A172 (cell line): ENCODE data around the gene CLSTN2. TPM values are rescaled to one million over a fixed set of nuclear protein-coding genes. Genes with fewer than 3 reads are reported as not detected.

Experiments used
- DNase-seq: peaks from one replicate; pipeline ENCODE4 v3.0.0-alpha.2; 2015; ENCODE audit warnings: low spot score
- total RNA-seq: library from RNA; depleted of rRNA; stranded (reverse); fragments of >200 nt; shearing (Covaris generic); gene quantifications from 2 replicates; pipeline ENCODE4 v1.2.3, GENCODE V29; 2014

CLSTN2 gene
- total RNA-seq, 1 experiment from 2014 or later, result 1.1 TPM

DNA sequence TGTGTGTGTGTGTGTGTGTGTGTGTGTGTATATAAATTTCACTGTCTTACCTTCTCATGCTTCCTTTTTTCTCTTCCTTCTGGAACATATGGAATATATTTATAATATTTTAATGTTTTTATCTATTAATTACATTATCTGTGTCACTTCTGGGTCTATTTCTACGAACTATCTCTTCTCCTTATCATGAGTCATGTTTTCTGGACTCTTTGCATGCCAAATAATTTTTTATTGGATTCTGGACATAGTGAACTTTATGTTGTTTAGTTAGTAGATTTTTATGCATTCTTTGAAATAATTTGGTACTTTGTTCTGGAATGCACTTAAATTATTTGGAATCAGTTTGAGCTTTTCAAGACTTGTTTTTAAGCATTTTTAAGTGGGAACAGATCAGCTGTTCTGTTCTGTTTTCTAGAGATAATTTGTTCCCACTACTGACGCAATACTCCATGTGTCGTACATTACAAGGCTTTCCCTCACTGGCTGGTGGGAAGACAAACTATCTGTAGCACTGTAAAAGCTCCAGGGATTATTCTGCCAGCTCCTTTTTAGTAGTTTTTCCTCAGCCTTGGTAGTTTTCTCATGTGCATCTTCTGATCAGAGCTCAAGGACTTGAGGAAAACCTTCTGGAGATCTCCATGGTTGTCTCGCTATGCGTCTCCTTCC lies 302.0 kb downstream of the CLSTN2 start:
- DNase-seq, result no peak

DNA sequence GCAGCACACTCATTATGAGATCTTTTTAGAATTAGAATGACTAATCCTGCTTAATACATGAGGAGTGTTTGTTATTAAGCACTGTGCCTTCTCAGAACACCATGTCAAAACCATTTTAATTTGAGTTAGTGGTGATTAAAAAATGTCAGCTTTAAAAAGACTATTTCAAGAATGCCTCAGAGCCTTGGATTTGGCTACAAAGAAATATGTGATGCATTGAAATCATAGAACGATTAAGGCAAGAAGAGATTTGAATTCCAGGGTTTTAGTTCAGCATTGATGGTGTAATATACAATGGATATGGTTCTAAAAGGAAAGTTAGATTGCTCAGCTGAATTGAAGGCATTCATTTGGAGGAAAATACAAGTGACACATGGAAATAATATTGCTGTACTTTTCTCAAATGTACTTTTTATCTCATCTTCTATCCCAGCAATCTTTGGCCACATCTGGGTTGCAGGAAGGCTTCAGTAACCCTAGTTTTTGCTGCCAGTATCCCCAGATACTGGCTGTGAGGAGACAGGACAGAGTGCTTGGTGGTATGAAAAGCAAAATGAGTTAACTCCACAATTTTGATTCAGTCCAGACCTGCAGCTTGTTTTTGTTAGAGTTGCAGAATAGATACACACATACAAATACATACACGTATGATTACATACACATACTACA lies 303.8 kb downstream of the CLSTN2 start:
- no peak for DNase-seq

DNA sequence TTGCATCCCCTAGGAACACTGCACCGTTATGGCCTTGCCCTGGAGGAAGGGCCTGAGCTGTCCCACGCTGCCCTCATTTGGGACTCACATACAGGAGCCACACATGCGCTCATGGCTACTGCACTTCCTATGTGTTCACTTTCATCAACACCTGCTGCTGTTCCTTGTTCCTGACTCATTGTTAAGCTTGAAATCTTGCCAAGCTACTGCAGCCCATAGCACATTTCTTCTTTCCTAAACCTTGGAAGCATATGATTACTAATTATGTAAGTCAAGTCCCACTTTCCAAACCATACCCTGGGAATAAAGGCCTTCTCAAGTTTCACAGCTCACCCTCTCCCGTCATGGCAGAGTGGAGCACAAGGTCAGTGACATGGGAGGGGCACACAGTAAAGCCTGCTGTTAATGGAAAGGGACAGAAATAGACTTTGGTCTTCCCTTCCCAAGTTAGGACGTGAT lies 307.9 kb downstream of the CLSTN2 start:
- DNase-seq, result peak; percentile 58

DNA sequence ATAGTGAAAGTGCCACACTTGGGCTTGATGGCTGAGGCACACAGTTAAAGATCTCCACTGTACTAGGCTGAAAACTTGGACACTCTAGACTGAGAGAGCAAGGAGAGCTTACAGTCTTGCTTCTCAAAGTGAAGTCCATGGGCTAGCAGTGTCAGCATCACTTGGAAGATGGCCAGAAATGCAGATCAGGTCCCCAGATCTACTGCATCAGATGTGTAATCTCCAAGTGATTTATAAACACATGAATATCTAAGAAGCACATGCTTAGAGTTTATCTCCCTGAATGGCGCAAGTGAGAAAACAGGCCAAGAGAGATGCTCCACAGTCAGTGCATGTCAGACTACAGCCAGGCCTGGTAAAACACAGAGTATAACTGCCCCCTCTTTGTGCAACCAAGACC lies 308.6 kb downstream of the CLSTN2 start:
- DNase-seq, result no peak

DNA sequence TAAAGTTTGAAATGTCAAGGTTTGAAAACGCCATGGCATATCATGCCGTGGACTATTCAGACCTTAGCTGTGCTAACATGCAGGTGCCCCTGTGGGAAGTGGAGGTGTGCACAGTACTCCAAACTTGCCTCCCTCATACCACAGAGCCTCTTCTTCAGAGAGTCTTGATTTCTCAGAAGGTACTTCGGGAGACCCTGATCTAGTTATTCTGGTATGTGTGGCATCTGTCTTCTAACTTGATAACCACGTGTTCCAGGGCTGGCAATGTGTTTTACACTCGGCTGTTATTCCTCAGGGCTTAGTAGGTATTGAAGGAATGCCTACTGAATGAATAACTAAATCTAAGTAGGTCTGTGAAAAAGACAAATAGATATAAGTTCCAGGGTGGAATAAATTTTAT lies 309.9 kb downstream of the CLSTN2 start:
- peak; percentile 20 for DNase-seq

DNA sequence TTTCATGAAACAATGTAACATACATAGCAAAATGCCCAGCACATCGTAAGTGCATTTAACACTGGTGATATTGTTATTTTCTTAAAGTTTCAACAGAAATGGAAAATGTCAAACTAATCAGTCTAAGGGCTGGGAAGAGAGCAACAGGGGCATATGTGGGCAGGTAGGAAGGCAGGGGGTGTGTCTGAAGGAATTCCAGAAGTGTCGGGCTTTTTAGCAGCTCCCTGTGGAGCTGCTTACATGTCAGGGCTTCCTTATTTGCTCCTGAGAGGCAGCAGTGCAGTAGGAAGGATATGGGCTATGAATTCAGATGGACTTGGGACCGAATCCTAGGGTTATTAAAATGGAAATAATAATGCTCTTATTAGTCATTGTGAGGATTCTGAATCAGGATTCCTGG lies 311.6 kb downstream of the CLSTN2 start:
- DNase-seq, result no peak

DNA sequence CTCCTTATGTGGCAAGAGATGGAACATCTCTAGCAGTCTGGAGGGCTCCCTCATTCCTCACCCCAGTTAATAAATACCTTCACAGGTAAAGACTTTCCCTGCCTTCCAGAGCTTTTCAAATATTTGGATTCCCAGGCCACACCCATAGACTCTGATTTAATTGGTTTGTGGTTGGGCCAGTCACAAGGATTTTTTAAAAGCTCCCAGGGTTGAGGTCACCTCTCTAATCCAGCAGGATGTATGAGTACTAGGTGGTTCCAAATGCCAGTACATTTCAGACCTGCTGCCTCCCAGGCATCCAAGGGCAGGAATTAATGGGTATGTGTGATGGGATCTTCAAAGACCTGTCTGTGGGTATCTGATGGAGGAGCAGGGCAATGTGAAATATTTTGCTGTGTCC lies 312.8 kb downstream of the CLSTN2 start:
- DNase-seq, result peak; percentile 59

DNA sequence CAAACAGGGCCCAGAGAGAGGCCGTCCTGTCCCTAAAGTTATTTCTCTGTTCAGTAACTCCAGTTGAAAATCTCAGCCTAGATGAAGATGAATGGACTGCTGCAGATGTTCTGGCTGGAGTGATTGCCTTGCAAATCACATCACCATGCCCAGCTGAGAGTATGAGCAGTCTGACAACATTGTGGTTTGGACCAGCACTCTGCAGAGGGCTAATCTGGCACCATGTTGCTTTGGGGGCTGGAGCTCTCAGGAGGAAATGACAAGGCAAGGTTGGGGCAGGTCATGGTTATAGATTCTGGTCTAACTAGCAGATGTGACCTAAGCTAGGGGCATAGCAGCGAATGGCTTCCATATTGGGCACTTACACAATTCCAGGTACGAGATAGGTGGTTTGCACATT lies 314.2 kb downstream of the CLSTN2 start:
- no peak for DNase-seq

DNA sequence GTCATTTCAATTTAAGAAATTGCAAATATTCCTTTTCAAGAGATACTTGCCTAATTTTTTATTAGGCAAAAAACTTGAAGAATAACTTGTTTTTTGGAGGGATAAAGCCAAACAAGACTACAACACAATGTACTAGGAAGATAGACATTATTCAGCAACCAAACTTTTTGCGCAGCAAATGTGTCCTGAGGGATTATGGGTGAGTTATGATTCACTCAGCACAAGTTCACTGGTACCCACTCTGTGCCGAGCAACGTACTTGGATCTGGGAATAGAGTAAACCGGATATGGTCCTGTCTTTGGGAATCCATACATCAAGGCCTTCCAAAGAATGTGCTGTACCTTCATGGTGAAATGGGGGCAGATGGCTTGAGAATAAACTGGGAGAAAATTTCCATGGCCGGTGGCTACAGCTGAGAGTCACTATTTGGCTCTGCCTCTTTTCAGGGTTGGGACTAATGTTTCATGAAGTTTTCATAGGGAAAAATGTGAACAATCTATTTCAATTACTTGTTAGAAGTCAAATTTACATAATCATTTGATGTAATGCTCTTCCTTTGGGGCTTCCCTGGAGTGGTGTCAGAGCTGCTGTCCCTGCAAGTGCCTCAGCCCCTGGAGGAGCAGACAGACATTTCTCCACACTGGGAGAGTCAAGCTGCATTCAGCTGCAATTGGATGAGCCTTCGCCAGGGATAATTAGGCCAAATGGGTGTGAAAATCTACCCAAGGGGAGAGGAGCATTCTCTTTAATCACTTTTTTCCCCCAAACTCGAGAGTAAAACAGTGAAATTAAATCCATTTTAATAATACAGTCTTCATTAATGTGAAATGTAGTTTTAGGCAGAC lies 315.2 kb downstream of the CLSTN2 start:
- DNase-seq, result no peak

DNA sequence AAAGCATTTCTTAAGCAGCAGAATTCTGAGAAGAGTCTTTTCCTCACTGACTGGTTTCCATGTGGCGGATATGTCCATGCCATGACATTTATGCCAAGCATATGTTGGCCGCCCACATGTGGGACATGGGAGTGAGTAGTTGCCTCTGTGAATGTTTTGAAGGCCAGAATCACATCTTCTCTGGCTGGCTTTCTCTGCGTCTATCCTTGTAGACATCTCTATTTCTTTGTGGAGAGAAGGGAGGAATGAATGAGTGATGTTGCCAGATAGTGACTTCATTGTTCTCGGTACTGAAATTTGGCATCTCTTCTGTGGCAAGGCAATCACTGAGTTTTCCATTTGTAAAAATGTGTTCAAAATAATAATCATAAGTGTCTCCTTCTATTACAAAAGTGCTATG lies 316.0 kb downstream of the CLSTN2 start:
- DNase-seq, result no peak

DNA sequence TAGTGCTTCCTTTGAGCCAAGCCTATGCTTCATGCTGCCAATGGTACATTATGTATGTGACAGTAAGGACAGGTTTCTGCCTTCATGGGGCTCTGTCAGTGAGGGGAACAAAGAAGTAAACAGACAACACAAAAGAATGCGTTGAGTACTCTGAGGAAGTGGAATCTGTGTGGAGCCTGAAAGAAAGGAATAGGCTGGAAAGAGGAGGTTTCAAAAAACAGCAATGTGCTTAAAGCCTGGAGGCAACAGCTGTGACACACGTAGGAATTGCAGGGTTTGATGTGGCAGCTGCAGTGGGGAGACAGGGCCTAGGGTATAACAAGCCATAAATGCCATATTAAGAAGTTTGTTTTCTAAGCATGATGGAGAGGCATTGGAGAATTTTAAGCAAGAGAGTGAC lies 316.7 kb downstream of the CLSTN2 start:
- no peak for DNase-seq

DNA sequence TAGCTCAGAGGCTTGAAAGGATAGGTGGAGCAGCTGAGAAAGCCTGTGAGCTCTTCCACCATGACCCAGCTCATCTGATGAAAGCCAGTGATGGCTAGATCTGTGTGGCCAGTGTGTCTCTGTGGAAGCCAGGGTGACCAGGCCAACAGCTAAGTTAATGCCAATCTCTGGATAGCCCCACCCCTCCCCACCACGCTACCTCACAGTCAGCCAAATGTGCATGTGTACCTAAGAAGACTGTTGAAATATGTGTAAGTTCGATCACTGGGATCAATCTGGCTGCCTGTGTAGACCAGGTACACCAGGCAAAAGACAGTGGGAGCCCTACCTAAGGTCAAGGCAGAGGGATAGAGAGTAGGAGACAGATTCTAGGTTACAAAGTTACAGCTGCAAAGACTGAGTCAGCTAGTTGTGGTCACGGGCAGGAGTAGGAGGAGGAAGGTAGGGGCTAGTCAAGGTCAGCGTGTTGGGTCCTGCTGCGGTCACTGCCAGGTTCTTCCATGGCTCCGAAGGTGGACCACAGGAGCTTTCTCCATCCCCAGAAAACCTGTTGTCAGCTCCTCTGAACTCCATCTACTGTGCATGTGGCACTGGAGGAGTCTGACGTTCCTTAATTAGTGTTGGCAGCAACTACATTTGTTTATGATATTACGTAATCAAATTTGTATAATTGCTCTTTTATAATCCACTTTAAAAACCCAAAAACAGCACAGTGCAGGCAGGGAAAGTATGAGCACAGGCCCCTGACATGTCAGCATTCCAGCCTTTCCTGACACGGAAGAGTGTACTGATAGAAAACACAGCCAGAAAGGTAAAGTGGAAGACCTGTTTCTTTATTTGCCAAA lies 318.0 kb downstream of the CLSTN2 start:
- no peak for DNase-seq

DNA sequence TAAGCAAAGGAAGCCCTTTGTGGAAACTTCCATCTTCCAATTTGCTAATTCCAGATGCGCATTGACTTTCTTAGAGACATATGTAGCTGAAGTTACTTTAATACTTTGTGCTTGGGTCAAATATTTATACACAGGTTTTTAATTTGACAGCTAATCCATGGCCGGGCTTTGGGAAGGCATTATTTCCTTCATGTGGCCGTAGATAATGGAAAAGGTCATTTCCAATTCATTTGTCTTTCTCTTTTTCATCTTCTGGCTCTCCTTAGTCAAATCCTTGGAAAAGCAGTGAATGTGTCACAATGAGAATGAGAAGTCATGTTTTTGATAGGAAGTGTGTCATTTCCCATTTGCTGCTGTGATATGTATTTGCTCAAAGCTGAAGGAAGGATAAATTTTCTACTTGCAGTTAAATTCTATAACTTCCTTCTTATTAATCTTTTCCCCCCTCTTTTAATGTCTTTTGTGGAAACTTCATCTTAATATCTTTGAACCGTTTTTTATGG lies 323.3 kb downstream of the CLSTN2 start:
- DNase-seq, result no peak

DNA sequence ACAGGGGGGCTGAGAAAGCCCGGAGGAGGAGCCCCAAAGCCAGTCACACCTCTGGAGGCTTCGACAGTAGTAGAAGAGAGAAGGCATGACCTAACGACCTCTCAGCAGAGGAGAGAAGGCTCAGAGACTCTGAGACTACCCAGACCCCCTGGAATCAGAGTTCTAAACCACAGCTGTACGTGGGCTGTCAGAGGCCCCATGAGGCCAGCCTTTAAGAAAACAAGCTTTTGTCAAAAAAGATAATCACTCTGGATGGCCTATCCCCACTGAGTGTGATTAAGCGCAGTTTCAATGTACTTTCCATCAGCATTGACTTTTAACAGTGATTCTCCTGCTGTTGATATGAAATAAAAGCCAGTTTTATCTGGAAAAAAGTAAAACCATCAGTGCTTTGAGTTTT lies 330.3 kb downstream of the CLSTN2 start:
- DNase-seq, result no peak

DNA sequence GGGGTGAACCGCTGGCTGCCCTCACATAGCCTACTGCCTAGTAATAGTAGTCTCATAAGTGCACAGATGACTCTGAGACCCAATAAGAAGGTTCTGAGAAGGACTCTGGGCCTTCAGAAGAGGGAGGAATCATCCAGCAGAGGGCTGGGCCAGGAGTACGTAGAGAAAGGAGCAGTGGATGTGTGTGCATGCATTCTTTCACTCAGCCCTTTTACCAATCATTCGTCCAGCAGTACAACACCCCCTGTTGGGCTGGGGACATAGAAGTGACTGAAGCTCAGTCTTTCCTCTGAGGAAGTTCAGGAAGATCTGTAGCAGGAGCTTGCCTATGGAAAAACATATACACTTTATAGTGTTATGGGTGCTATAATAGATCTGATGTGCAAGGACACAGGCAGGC lies 333.1 kb downstream of the CLSTN2 start:
- no peak for DNase-seq

DNA sequence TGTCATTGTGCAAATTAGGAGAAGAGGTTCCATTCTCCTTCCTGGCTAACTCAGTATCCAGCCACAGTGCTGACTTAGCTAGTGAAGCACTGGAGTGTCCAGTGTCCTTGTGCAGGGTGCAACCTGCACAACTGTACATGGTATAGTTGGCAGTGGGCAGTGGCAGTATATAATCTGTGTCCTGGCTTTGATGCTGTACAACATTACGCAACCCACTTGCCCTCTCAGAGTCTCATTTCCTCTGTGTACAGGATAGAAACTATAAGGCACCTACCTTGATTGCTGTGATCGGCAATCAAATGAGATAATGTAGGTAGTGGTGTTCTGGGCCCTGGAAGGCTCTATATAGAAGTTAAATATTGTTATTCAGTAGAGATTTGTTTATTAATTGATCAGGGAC lies 333.6 kb downstream of the CLSTN2 start:
- no peak for DNase-seq

DNA sequence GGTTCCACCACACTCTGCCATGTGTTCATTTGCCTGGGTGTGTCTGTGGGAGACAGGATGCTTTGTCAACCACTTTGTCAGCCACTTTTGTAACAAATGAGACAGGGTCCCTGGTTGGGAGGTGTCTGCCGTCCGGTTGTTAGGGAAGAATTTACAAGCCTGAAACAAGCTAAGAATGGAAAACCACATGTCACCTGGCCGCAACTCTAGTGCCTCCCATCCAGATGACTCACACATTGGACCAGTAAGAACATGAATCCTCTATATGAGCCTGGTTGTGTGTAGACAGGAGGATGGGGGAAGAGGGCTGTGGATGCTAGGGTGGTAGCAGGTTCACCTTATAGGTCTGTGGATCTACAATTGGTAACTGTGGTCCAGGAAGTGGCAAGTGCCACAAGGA lies 335.3 kb downstream of the CLSTN2 start:
- peak; percentile 69 for DNase-seq

DNA sequence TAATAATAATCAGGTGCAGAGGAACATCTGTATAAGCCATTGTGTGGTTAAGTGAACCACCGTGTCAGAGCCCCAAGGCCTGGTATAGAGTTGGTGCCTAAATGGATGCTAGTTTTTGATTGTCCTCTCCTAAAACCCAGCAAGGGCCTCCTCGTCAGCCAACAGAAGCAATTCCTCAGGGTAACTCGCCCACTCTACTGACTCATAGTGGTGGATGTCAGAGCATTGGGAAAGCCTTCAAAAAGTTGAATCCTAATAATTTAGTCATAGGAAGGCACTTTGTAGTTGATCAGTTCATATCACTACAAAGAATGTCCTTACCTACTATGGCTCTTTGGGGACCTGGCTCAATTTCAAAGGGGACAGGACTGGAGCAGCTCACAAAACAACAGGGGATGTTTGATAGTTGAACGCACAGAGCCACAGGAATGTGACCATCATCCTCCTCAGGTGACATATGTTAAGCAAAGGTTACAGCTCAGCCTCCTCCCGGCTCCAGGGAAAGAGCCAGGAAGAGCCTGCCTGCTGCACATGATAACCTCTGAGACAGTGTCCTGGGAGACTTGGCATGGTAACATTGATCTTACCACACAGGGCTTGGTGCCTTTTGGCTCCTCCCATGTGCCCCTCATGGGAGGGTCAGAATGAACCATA lies 338.7 kb downstream of the CLSTN2 start:
- DNase-seq, result no peak

DNA sequence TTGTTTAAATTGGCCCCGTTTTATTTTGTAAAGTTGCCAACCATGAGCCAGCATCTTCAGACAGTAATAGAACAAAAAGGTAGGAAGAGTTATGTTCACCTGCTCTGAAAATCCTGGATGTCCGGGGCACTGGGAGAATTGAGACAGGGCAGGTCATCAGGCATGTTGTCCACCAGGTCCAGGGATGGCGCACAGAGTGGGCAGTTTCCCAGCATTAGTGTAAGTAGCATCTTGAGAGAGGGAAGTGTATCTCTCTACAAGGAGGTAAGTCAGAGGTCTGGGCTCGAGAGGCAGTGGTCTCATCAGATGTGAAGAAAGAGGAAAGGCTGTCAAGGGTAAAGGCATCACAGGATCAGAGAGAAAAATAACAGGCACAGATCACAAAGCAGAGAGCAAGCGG lies 339.4 kb downstream of the CLSTN2 start:
- DNase-seq, result no peak

DNA sequence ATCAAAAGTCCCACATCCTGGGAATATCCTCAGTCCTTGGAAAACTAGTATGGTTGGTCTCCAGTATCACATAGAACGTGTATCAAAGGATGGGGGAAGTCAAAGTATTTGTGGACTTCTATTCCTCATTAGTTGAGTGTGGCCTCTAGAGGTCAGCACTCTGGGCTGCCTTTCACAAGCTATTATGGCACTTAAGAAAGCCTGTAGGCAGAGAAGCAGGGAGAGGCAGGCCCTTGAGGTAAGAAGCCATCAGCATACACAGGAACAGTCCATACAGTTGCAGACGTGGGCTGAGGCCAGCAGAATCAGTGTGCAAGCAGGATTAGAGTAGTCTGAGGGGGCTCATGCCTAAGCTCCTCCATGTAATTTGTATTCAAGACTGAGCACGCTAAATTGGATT lies 341.7 kb downstream of the CLSTN2 start:
- peak; percentile 22 for DNase-seq

DNA sequence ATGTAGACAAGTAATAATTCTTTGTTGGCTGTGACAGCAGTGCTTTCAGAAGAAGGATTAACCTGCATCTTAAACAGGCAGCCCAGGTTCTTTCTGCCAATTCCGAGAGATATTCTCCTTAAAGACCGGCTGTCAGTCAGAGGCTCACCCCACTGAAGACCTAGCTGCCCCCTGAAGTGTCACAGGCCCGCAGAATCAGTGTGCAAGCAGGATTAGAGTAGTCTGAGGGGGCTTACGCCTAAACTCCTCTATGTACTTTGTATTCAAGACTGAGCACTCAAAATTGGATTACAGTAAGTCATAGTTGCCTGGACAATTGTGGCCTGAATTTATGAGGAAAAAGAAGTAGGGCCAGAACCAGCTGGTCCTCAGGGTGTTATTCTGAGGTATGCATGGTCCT lies 342.9 kb downstream of the CLSTN2 start:
- no peak for DNase-seq
